CD14-positive monocyte (primary cell): Measurements from ENCODE around the gene COL4A4. TPM values are rescaled to one million over a fixed set of nuclear protein-coding genes. Genes with fewer than 3 reads are reported as not detected.

Source experiments
- DNase-seq, 3 donors: peaks; one replicate each; pipeline ENCODE4 v3.0.0-alpha.2; 2011 to 2022
- H2AFZ ChIP-seq: 2 replicates; pipeline ENCODE4 v1.6.0; 2012; ENCODE audit warnings: mild to moderate bottlenecking, low read depth, low read length, inconsistent platforms; ENCODE audit not compliant: insufficient read depth, poor library complexity, severe bottlenecking
- H3K27ac ChIP-seq, 2 donors: 1 replicate in 1 of 2; 2 replicates in 1 of 2; pipeline ENCODE4 v1.5.1; 2012 to 2013; ENCODE audit warnings: low read length in 2 of 2, control low read depth in 1 of 2, inconsistent platforms in 1 of 2, low read depth in 1 of 2, mild to moderate bottlenecking in 1 of 2
- H3K27me3 ChIP-seq, 2 donors: one replicate each; pipeline versions ENCODE4 v1.6.0 to v1.6.1; 2011 to 2013; ENCODE audit warnings: low read length in 2 of 2; ENCODE audit not compliant: control insufficient read depth in 2 of 2, insufficient read depth in 2 of 2
- H3K36me3 ChIP-seq, 2 donors: replicated peaks in 1 of 2; 1 replicate in 1 of 2; 2 replicates in 1 of 2; pipeline versions ENCODE4 v1.5.1 to v1.6.1; 2012 to 2013; ENCODE audit warnings: low read length in 2 of 2, control low read depth in 1 of 2, inconsistent platforms in 1 of 2, mild to moderate bottlenecking in 1 of 2; ENCODE audit not compliant: insufficient read depth in 2 of 2, control insufficient read depth in 1 of 2
- H3K4me1 ChIP-seq, 2 donors: 1 replicate in 1 of 2; 2 replicates in 1 of 2; pipeline versions ENCODE4 v1.5.1 to v1.6.1; 2012 to 2013; ENCODE audit warnings: low read length in 2 of 2, control low read depth in 1 of 2, inconsistent platforms in 1 of 2, mild to moderate bottlenecking in 1 of 2, moderate library complexity in 1 of 2; ENCODE audit not compliant: insufficient read depth in 2 of 2, control insufficient read depth in 1 of 2
- H3K4me2 ChIP-seq: replicated peaks from 2 replicates; pipeline ENCODE3; 2012; ENCODE audit warnings: low read length, moderate library complexity, mild to moderate bottlenecking; ENCODE audit not compliant: poor library complexity, severe bottlenecking; ENCODE audit errors: extremely low read depth
- H3K4me3 ChIP-seq, 3 experiments: fragments of 200-600 bp in 1 of 3; sonication (generic) in 1 of 3; replicated peaks in 1 of 3; 1 replicate in 2 of 3; 2 replicates in 1 of 3; pipeline ENCODE4 v1.5.1; 2011 to 2013; ENCODE audit warnings: low read length in 3 of 3, mild to moderate bottlenecking in 3 of 3, control low read depth in 2 of 3, low read depth in 2 of 3, inconsistent platforms in 1 of 3, moderate library complexity in 1 of 3
- H3K79me2 ChIP-seq: 2 replicates; pipeline ENCODE4 v1.6.0; 2012; ENCODE audit warnings: mild to moderate bottlenecking, control low read depth, inconsistent platforms, low read length, moderate library complexity; ENCODE audit not compliant: insufficient read depth
- H3K9ac ChIP-seq: 2 replicates; pipeline ENCODE4 v1.6.0; 2017; ENCODE audit warnings: low read length, mild to moderate bottlenecking; ENCODE audit not compliant: insufficient read depth, poor library complexity, severe bottlenecking
- H3K9me3 ChIP-seq, 2 donors: replicated peaks in 1 of 2; 1 replicate in 1 of 2; 2 replicates in 1 of 2; pipeline versions ENCODE4 v1.5.1 to v1.6.1; 2012 to 2013; ENCODE audit warnings: low read length in 2 of 2, control low read depth in 1 of 2; ENCODE audit not compliant: control insufficient read depth in 1 of 2, insufficient read depth in 1 of 2
- H4K20me1 ChIP-seq: 2 replicates; pipeline ENCODE4 v1.6.0; 2012; ENCODE audit warnings: mild to moderate bottlenecking, low read length, control low read depth, moderate library complexity; ENCODE audit not compliant: insufficient read depth
- H3K27ac Mint-ChIP-seq, 7 donors: one replicate each; pipeline ENCODE4 v1.8.0; 2020; ENCODE audit warnings: mild to moderate bottlenecking in 7 of 7, mixed read lengths in 7 of 7, moderate library complexity in 6 of 7, inconsistent platforms in 2 of 7
- H3K27me3 Mint-ChIP-seq, 3 donors: one replicate each; pipeline ENCODE4 v1.8.0; 2021 to 2022; ENCODE audit warnings: low read depth in 3 of 3, mild to moderate bottlenecking in 3 of 3, mixed read lengths in 3 of 3, moderate library complexity in 3 of 3, inconsistent platforms in 1 of 3
- H3K36me3 Mint-ChIP-seq, 2 donors: one replicate each; pipeline ENCODE4 v1.8.0; 2020; ENCODE audit warnings: mixed read lengths in 2 of 2, inconsistent platforms in 1 of 2, mild to moderate bottlenecking in 1 of 2
- H3K4me1 Mint-ChIP-seq: one replicate; pipeline ENCODE4 v1.8.0; 2020; ENCODE audit warnings: mild to moderate bottlenecking, mixed read lengths
- H3K4me3 Mint-ChIP-seq, 2 donors: one replicate each; pipeline ENCODE4 v1.8.0; 2020; ENCODE audit warnings: mild to moderate bottlenecking in 2 of 2, mixed read lengths in 2 of 2, moderate library complexity in 1 of 2
- H3K9me3 Mint-ChIP-seq, 7 donors: one replicate each; pipeline ENCODE4 v1.8.0; 2020 to 2022; ENCODE audit warnings: mixed read lengths in 7 of 7, mild to moderate bottlenecking in 6 of 7, moderate library complexity in 6 of 7, inconsistent platforms in 2 of 7
- CTCF ChIP-seq: fragments of 200-600 bp; IDR thresholded peaks from one replicate; pipeline ENCODE4 v1.8.0; 2022; ENCODE audit warnings: antibody characterized with exemption, mild to moderate bottlenecking
- WGBS: methylation state at CpG from one replicate; pipeline ENCODE4 v1.1.5; 2013; ENCODE audit warnings: missing lambda C conversion rate; ENCODE audit not compliant: insufficient coverage; 5-methylcytosine and 5-hydroxymethylcytosine counted together
- intact Hi-C, 2 donors: fragments of 100-400 bp; cut with micrococcal nuclease; formaldehyde crosslinking; loops; one replicate each; pipeline versions ENCODE4 v1.15.0 to v1.15.1; 2023
- polyA plus RNA-seq, 3 donors: library from polyadenylated mRNA; depleted of rRNA in 1 of 3; unstranded in 2 of 3; stranded (reverse) in 1 of 3; fragments of 300-500 nt in 2 of 3; fragments of >200 nt in 1 of 3; fragmentation: Illumina TruSeq in 2 of 3; gene quantifications; 1 replicate in 2 of 3; 2 replicates in 1 of 3; pipeline ENCODE4 v1.2.3, GENCODE V29; 2012 to 2021

COL4A4 gene
- polyA plus RNA-seq, 3 donors: 0.03 TPM; not detected in 2

GRCh38 chr2:227095346-227095745 is 68.7 kb downstream of the COL4A4 start:
- intact Hi-C loops: no loop called here
- no peak overlapping the region for H3K4me2 ChIP-seq
- H3K27ac ChIP-seq: no peak overlapping the region
- no peaks in the 10 kb centered on the region for H3K27me3 ChIP-seq
- Mint-ChIP-seq H3K4me1 (no peaks in the 10 kb centered on the region), H3K4me3 (no peak overlapping the region), H3K27me3 (peaks cover 0 to 3% (median 0%) of the 10 kb centered on the region in 3 donors), H3K36me3 (no peaks in the 10 kb centered on the region), H3K9me3 (peaks cover 0 to 5% (median 0%) of the 10 kb centered on the region in 7 donors), H3K27ac (no peak overlapping the region)
- H3K4me3 ChIP-seq: no peak overlapping the region
- H3K4me1 ChIP-seq: no peaks in the 10 kb centered on the region
- WGBS: 14% methylated on average over 4 of the region's 4 CpGs
- H2AFZ ChIP-seq: no peak overlapping the region
- no peaks in the 10 kb centered on the region for H3K9me3 ChIP-seq
- no peaks in the 10 kb centered on the region for H3K36me3 ChIP-seq
- no peak for TF ChIP-seq CTCF
- H4K20me1 ChIP-seq: no peaks in the 10 kb centered on the region
- H3K9ac ChIP-seq: no peak overlapping the region
- DNase-seq: no peak
- H3K79me2 ChIP-seq: no peaks in the 10 kb centered on the region

GRCh38 chr2:227082286-227082685 is 81.7 kb downstream of the COL4A4 start:
- Histone ChIP-seq H3K9ac (no peak overlapping the region), H3K27me3 (no peaks in the 10 kb centered on the region), H4K20me1 (no peaks in the 10 kb centered on the region), H3K79me2 (no peaks in the 10 kb centered on the region), H3K36me3 (no peaks in the 10 kb centered on the region), H3K4me2 (no peak overlapping the region), H3K27ac (no peak overlapping the region), H3K9me3 (peaks cover 0 to 10% of the 10 kb centered on the region in 2 donors), H3K4me3 (no peak overlapping the region), H2AFZ (no peak overlapping the region), H3K4me1 (no peaks in the 10 kb centered on the region)
- Mint-ChIP-seq H3K27ac (no peak overlapping the region), H3K36me3 (no peaks in the 10 kb centered on the region), H3K4me1 (no peaks in the 10 kb centered on the region), H3K27me3 (peaks cover 0 to 2% (median 0%) of the 10 kb centered on the region in 3 donors), H3K9me3 (peaks cover 0 to 12% (median 4%) of the 10 kb centered on the region in 7 donors), H3K4me3 (no peak overlapping the region)
- no peak for TF ChIP-seq CTCF
- no peak for DNase-seq
- WGBS: no CpG with 5 or more reads among the region's 1 CpG
- intact Hi-C loops: no loop called here
